DND-41 (cell line): Measurements from ENCODE around the gene ATP2C1.

Source experiments
- ATAC-seq: fragments of 200-7000 bp; cut with Tn5 transposase; 3 replicates; pipeline ENCODE4 v1.9.1; 2021; ENCODE audit warnings: low read depth; ENCODE audit not compliant: insufficient read depth
- DNase-seq: peaks from one replicate; pipeline ENCODE4 v3.0.0-alpha.2; 2020
- H2AFZ ChIP-seq: 2 replicates; pipeline ENCODE4 v1.6.0; 2012; ENCODE audit warnings: low read depth, low read length
- H3K27ac ChIP-seq: 2 replicates; pipeline ENCODE4 v1.5.1; 2012; ENCODE audit warnings: low read length, inconsistent platforms
- H3K27me3 ChIP-seq: fragments of 200-600 bp; sonication (generic); 2 replicates; pipeline ENCODE4 v1.6.0; 2012; ENCODE audit warnings: low read length, mild to moderate bottlenecking, inconsistent platforms; ENCODE audit not compliant: insufficient read depth, poor library complexity
- H3K36me3 ChIP-seq: 2 replicates; pipeline ENCODE4 v1.5.1; 2012; ENCODE audit warnings: low read length, inconsistent platforms; ENCODE audit not compliant: insufficient read depth
- H3K4me1 ChIP-seq: 2 replicates; pipeline ENCODE4 v1.5.1; 2012; ENCODE audit warnings: mild to moderate bottlenecking, low read length; ENCODE audit not compliant: insufficient read depth
- H3K4me2 ChIP-seq: 2 replicates; pipeline ENCODE4 v1.6.0; 2012; ENCODE audit warnings: mild to moderate bottlenecking, moderate library complexity, low read length, inconsistent platforms; ENCODE audit not compliant: insufficient read depth
- H3K4me3 ChIP-seq, 2 experiments: fragments of 200-600 bp in 1 of 2; shearing (Covaris generic) in 1 of 2; 2 replicates each; pipeline ENCODE4 v1.5.1; 2012 to 2016; ENCODE audit warnings: inconsistent platforms in 2 of 2, low read length in 2 of 2, mild to moderate bottlenecking in 2 of 2, low read depth in 1 of 2, moderate library complexity in 1 of 2
- H3K79me2 ChIP-seq: 2 replicates; pipeline ENCODE4 v1.6.0; 2012; ENCODE audit warnings: low read length, inconsistent platforms; ENCODE audit not compliant: insufficient read depth
- H3K9ac ChIP-seq: 2 replicates; pipeline ENCODE4 v1.6.0; 2012; ENCODE audit warnings: low read depth, mild to moderate bottlenecking, inconsistent platforms, low read length, moderate library complexity
- H3K9me3 ChIP-seq: 2 replicates; pipeline ENCODE4 v1.5.1; 2012; ENCODE audit warnings: low read length, moderate library complexity, mild to moderate bottlenecking, inconsistent platforms; ENCODE audit not compliant: insufficient read depth, severe bottlenecking
- H4K20me1 ChIP-seq: 2 replicates; pipeline ENCODE4 v1.6.0; 2012; ENCODE audit warnings: low read length; ENCODE audit not compliant: insufficient read depth
- EZH2 ChIP-seq: IDR thresholded peaks from 3 replicates; pipeline ENCODE4 v1.6.1; 2012; ENCODE audit warnings: borderline replicate concordance, low read depth, mild to moderate bottlenecking, moderate library complexity, low read length, inconsistent platforms; ENCODE audit not compliant: severe bottlenecking
- TF ChIP-seq, protein P1 (sequence below): IDR thresholded peaks from 2 replicates; pipeline ENCODE4 v1.5.1; 2012; ENCODE audit warnings: borderline replicate concordance, low read length, moderate library complexity, mild to moderate bottlenecking; ENCODE audit not compliant: poor library complexity, severe bottlenecking; ENCODE audit errors: extremely low read depth

ATP2C1 gene

DNA sequence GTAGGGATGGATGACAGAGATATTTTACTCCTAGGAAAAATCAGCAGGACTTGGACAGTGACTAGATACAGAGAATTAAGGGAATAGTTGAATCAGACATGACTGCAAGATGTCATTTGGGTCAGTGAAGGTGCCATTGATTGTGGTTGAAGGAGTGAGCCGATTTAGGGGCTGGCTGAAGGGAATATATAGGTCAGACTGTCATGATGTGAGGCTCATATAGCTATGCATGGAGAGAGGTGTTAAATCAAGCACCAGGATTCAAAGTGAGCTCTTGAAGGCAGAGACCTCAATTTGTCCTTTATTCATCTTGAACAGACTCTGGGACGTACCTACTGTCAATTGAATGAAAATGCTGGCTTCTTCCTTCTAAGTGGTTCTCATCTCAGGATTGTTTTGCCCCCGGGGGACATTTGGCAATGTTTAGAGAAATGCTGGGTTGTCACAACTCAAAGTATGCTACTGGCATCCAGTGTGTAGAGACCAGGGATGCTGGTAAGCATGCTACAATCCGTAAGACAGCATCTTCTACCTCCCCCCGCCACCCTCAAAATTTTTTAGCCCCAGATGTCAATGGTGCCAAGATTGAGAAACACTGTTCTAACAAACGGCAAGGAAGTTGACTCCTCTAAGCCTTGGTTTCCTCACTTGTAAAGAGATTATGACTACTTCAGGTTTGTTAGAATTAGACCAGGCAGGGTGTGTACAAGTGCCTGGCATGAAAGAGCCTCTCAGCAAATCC is 7.8 kb downstream of the ATP2C1 start:
- H3K9ac ChIP-seq: no peak overlapping the region
- no peaks in the 10 kb centered on the region for H3K9me3 ChIP-seq
- ATAC-seq (no peak), DNase-seq (no peak)
- H3K4me1 ChIP-seq: peaks cover 12% of the 10 kb centered on the region; the same call in 1 of the 2 replicates
- no peak overlapping the region for H3K4me3 ChIP-seq
- H3K27ac ChIP-seq: no peak overlapping the region
- H4K20me1 ChIP-seq: peaks cover 57% of the 10 kb centered on the region; the same call in 1 of the 2 replicates
- H3K27me3 ChIP-seq: no peaks in the 10 kb centered on the region
- no peaks in the 10 kb centered on the region for H3K36me3 ChIP-seq
- H3K79me2 ChIP-seq: peaks cover 99% of the 10 kb centered on the region
- no peak overlapping the region for H3K4me2 ChIP-seq
- no peak overlapping the region for H2AFZ ChIP-seq
- no peak for TF ChIP-seq EZH2
- TF ChIP-seq, protein P1, sequence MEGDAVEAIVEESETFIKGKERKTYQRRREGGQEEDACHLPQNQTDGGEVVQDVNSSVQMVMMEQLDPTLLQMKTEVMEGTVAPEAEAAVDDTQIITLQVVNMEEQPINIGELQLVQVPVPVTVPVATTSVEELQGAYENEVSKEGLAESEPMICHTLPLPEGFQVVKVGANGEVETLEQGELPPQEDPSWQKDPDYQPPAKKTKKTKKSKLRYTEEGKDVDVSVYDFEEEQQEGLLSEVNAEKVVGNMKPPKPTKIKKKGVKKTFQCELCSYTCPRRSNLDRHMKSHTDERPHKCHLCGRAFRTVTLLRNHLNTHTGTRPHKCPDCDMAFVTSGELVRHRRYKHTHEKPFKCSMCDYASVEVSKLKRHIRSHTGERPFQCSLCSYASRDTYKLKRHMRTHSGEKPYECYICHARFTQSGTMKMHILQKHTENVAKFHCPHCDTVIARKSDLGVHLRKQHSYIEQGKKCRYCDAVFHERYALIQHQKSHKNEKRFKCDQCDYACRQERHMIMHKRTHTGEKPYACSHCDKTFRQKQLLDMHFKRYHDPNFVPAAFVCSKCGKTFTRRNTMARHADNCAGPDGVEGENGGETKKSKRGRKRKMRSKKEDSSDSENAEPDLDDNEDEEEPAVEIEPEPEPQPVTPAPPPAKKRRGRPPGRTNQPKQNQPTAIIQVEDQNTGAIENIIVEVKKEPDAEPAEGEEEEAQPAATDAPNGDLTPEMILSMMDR: no peak

DNA sequence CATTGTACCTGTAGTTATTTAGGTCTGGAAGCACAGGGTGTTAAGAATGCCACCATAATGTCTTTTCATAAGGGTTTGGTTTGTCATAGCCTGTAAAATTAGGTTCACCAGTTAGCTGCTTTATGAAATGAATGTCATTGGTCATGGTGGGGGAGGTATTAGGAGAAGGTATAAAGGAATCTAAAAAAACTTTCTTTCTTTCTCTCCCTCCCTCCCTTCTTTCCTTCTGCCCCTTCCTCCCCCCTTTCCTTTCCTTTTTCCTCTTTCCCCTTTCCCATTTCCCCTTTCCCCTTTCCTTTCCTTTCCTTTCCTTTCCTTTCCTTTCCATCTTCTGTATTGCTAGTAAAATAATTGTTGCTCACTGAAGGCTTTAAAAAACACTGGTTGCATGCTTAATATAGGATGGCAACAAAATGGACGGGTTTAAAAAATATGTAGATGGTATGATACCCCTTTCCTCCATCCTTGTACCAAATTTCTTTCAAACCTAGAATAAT is 9.6 kb downstream of the ATP2C1 start:
- Histone ChIP-seq H3K9me3 (no peaks in the 10 kb centered on the region), H2AFZ (no peak overlapping the region), H3K27ac (no peak overlapping the region), H3K4me1 (no peaks in the 10 kb centered on the region), H3K4me3 (no peak overlapping the region), H3K36me3 (no peaks in the 10 kb centered on the region), H3K4me2 (no peak overlapping the region), H3K9ac (no peak overlapping the region), H4K20me1 (peaks cover 49% of the 10 kb centered on the region; the same call in 1 of the 2 replicates), H3K79me2 (peaks cover 99% of the 10 kb centered on the region), H3K27me3 (no peaks in the 10 kb centered on the region)
- no peak for TF ChIP-seq EZH2
- TF ChIP-seq, protein P1: no peak
- no peak for DNase-seq
- no peak for ATAC-seq

DNA sequence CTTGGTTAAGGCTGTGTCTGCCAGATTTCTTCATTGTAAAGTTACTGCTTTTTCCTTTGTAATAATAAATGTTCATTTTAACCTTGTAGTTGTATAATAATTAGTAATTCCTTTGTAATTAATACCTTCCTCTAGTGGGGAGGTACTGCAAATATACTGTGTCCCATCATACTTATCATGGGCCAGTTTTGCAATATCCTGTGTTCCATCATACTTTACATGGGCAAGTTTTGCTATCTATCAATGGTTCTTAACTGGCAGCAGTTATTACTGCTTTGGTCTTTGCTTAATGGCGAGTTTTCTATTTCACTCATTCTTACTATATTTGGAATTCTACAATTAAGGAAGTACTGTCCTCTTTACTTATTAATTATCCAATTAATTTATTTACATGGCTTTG is 10.6 kb downstream of the ATP2C1 start:
- Histone ChIP-seq H3K9ac (no peak overlapping the region), H3K4me2 (no peak overlapping the region), H3K4me1 (no peaks in the 10 kb centered on the region), H4K20me1 (peaks cover 40% of the 10 kb centered on the region; the same call in 1 of the 2 replicates), H2AFZ (no peak overlapping the region), H3K4me3 (no peak overlapping the region), H3K9me3 (no peaks in the 10 kb centered on the region), H3K27me3 (no peaks in the 10 kb centered on the region), H3K79me2 (peaks cover 98% of the 10 kb centered on the region), H3K27ac (no peak overlapping the region), H3K36me3 (no peaks in the 10 kb centered on the region)
- DNase-seq (no peak), ATAC-seq (no peak)
- TF ChIP-seq, protein P1: no peak
- no peak for TF ChIP-seq EZH2
